ENCODE results near the gene BTNL9.

- TF ChIP-seq POLR2A (IDR thresholded peaks at IDR 0.05; ENCODE audit: low read depth, low read length) (no peak), POLR2AphosphoS5 (IDR thresholded peaks at IDR 0.05; ENCODE audit: low read depth, low read length) (no peak), TAF1 (IDR thresholded peaks at IDR 0.05; ENCODE audit: low read depth, low read length) (no peak), SPI1 (IDR thresholded peaks at IDR 0.05; ENCODE audit: low read depth, low read length) (no peak), PAX5 (IDR thresholded peaks at IDR 0.05; ENCODE audit: insufficient read depth, low read length, severe bottlenecking) (no peak)
Measured at GRCh38 chr5:181060231-181060590, 20.1 kb downstream of the BTNL9 start.

All from GM12891 (cell line).